Endothelial cell (in vitro differentiated cells): Measurements from ENCODE around the gene RASSF4. TPM values are rescaled to one million over a fixed set of nuclear protein-coding genes. Genes with fewer than 3 reads are reported as not detected.
A peak's percentile ranks its signal among the peaks of the same experiment; 100 is the strongest.

ENCODE experiments used
- DNase-seq: peaks from one replicate; pipeline ENCODE4 v3.0.0; 2021; ENCODE audit warnings: low spot score
- H3K27ac Mint-ChIP-seq: one replicate; pipeline ENCODE4 v1.8.0; 2021; ENCODE audit warnings: mixed read lengths, inconsistent platforms; ENCODE audit not compliant: unreplicated experiment
- H3K27me3 Mint-ChIP-seq: one replicate; pipeline ENCODE4 v1.8.0; 2021; ENCODE audit warnings: mild to moderate bottlenecking, moderate library complexity, mixed read lengths, inconsistent platforms; ENCODE audit not compliant: unreplicated experiment
- H3K36me3 Mint-ChIP-seq: one replicate; pipeline ENCODE4 v1.8.0; 2021; ENCODE audit warnings: mild to moderate bottlenecking, low read depth, mixed read lengths, inconsistent platforms; ENCODE audit not compliant: unreplicated experiment
- H3K4me1 Mint-ChIP-seq: one replicate; pipeline ENCODE4 v1.8.0; 2021; ENCODE audit warnings: mild to moderate bottlenecking, mixed read lengths, inconsistent platforms; ENCODE audit not compliant: unreplicated experiment
- H3K4me3 Mint-ChIP-seq: one replicate; pipeline ENCODE4 v1.8.0; 2021; ENCODE audit warnings: mild to moderate bottlenecking, mixed read lengths, inconsistent platforms; ENCODE audit not compliant: unreplicated experiment
- H3K9me3 Mint-ChIP-seq: one replicate; pipeline ENCODE4 v1.8.0; 2021; ENCODE audit warnings: mixed read lengths, inconsistent platforms; ENCODE audit not compliant: unreplicated experiment
- CTCF ChIP-seq: fragments of 200-600 bp; sonication (generic); IDR thresholded peaks from one replicate; pipeline ENCODE4 v1.5.0; 2021; ENCODE audit warnings: antibody characterized with exemption; ENCODE audit not compliant: unreplicated experiment
- total RNA-seq: library from RNA; stranded (reverse); fragmentation: NEBNext Ultra II Directional; extraction: Animal tissue kit (Norgen Biotek cat#: 25700); gene quantifications from one replicate; pipeline ENCODE4 v1.2.1, GENCODE V29; 2021; ENCODE audit not compliant: unreplicated experiment

RASSF4 gene
- total RNA-seq, 1 donor from 2014 or later = 9.6 TPM

DNA sequence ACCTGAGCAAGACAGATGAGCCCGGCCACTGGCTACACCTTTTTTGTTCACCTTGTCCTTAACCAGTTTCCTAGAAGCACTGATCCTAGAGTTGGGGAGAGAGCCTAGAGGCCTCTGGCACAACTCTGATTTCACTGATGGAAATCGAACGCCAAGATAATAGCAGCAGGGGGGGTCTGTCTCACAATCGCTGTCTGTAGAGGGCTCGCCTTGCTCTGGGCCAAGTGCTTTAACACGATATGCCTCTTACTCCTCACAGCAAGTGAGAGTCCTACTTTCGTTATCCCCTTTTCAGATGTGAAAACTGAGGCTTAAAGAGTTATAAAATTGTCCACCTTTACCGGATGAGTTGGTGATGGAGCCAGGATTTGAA, 472 bp downstream of the RASSF4 start:
- H3K36me3 Mint-ChIP-seq = peaks cover 9% of the 10 kb centered on the region
- no peak overlapping the region for H3K27ac Mint-ChIP-seq
- peak overlapping the region; percentile 56 for H3K4me3 Mint-ChIP-seq
- H3K27me3 Mint-ChIP-seq = peaks cover 7% of the 10 kb centered on the region
- peaks cover 4% of the 10 kb centered on the region for H3K9me3 Mint-ChIP-seq
- no peak for TF ChIP-seq CTCF
- peaks cover 31% of the 10 kb centered on the region for H3K4me1 Mint-ChIP-seq
- no peak for DNase-seq

DNA sequence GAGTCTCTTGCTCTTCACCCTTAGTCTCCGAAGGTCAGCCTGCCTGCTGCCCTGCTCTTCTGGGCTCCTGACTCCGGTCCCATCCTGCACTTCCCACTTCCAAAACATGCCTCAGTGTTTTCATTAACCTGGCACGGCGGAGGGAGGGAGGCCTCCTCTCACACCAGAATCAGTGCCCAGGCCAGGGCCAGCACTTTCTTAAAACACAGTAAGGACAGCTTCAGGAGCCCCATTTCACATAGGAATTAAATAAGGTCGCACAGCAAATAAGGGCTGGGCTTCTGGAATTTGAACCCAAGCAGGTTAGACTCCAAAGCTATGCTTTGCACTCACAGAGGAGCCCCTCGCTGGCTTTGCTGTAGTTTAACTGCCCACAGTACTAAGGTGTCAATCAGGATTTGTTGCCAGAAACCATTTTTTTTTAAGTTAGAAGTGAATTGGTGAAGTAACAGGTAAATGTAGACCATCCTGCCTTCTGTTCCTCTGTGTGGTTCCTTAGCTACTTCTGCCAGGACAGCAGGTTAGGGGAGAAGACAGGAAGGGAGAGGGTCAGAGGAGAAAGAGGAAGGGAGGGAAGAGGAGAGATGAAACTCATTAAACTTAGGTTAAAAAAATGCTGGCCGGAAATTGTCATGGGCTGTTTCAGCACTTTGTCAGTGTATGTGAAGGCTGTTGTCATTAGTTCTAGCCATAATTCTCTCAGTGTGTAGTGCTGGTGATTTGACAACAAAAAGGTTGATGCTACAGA, 1.1 kb downstream of the RASSF4 start:
- no peak overlapping the region for H3K27ac Mint-ChIP-seq
- H3K4me3 Mint-ChIP-seq = peak overlapping the region; percentile 56
- no peak for DNase-seq
- TF ChIP-seq CTCF = no peak
- peaks cover 31% of the 10 kb centered on the region for H3K4me1 Mint-ChIP-seq
- H3K27me3 Mint-ChIP-seq = peaks cover 8% of the 10 kb centered on the region
- H3K36me3 Mint-ChIP-seq = peaks cover 9% of the 10 kb centered on the region
- peaks cover 4% of the 10 kb centered on the region for H3K9me3 Mint-ChIP-seq

GRCh38 chr10:44961230-44961571, 1.6 kb downstream of the RASSF4 start:
- no peak for DNase-seq

GRCh38 chr10:44961931-44962750, 2.5 kb downstream of the RASSF4 start:
- Mint-ChIP-seq H3K9me3 (no peaks in the 10 kb centered on the region), H3K4me1 (peaks cover 31% of the 10 kb centered on the region), H3K36me3 (no peaks in the 10 kb centered on the region), H3K27me3 (peaks cover 8% of the 10 kb centered on the region), H3K27ac (peak overlapping the region; percentile 31), H3K4me3 (no peak overlapping the region)
- TF ChIP-seq CTCF = no peak
- DNase-seq = no peak

More at GRCh38 chr10:44961230-44961571, 1.6 kb downstream of the RASSF4 start:
- TF ChIP-seq CTCF = no peak
- H3K9me3 Mint-ChIP-seq = peaks cover 1% of the 10 kb centered on the region
- H3K4me3 Mint-ChIP-seq = no peak overlapping the region
- H3K27ac Mint-ChIP-seq = no peak overlapping the region
- peaks cover 8% of the 10 kb centered on the region for H3K27me3 Mint-ChIP-seq
- peaks cover 31% of the 10 kb centered on the region for H3K4me1 Mint-ChIP-seq
- peaks cover 6% of the 10 kb centered on the region for H3K36me3 Mint-ChIP-seq
